GM12891 (cell line): ENCODE results near the gene FRMPD4.

Experiments
- DNase-seq: peaks from one replicate; pipeline ENCODE4 v3.0.0; 2011; ENCODE audit warnings: low spot score; ENCODE audit not compliant: insufficient read length
- FAIRE-seq: peaks from 2 replicates; lab custom pipeline; 2011; peaks lifted over from hg19 to GRCh38; lab: Jason Lieb, UNC
- PAX5 ChIP-seq: IDR thresholded peaks from 2 replicates; pipeline ENCODE4 v1.6.1; 2011; ENCODE audit warnings: low read length, moderate library complexity, mild to moderate bottlenecking; ENCODE audit not compliant: insufficient read depth, severe bottlenecking
- POLR2A ChIP-seq: IDR thresholded peaks from 2 replicates; pipeline ENCODE4 v1.6.1; 2011; ENCODE audit warnings: low read depth, low read length, control low read depth
- POLR2AphosphoS5 ChIP-seq: IDR thresholded peaks from 2 replicates; pipeline ENCODE4 v1.6.1; 2011; ENCODE audit warnings: low read depth, low read length, control low read depth
- POU2F2 ChIP-seq: IDR thresholded peaks from 2 replicates; pipeline ENCODE4 v1.6.1; 2011; ENCODE audit warnings: low read depth, mild to moderate bottlenecking, control low read depth, low read length, moderate library complexity
- SPI1 ChIP-seq: IDR thresholded peaks from 2 replicates; pipeline ENCODE4 v1.6.1; 2011; ENCODE audit warnings: low read depth, low read length, control low read depth
- TAF1 ChIP-seq: IDR thresholded peaks from 2 replicates; pipeline ENCODE4 v1.6.1; 2011; ENCODE audit warnings: low read depth, low read length, control low read depth

FRMPD4 gene

DNA sequence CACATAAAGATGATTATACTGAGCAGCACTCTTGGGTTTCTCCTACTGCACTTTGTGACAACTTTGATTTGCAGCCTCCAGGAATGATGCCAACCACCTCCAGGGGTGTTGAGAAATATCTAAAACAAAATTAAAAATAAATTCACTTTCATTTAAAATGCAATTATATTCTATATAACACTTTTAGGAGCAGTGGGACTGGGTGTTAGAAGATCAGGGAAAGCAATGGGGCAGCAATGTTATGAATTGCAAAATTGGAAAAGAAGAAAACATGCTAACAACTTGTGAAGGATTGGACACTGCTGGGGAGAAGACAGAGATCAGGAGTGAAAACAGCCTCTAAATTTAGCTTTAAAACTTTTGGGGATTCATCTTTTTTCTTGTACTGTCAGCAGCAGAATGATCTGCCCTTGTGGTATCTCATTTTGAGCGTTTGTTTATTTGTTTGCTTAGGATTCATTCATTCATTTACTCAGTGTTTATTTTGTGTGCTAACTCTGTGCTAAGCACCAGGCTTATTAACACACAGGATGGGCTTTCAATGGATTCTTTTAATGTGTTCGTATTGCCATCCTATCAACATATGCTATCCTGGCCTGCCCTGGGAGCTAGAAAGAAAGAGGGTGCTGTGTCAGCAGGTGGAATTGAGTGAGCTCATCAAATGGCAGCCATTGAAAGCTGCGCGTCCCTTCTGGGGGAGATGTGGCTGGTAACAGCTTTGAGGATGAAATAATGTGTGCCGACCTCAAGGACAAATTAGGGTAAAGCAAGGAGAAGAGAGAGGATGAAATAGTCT lies 96.5 kb downstream of the FRMPD4 start:
- FAIRE-seq, result no peak
- TF ChIP-seq POU2F2, result no peak
- no peak for TF ChIP-seq PAX5
- no peak for TF ChIP-seq POLR2A
- no peak for TF ChIP-seq TAF1
- no peak for TF ChIP-seq SPI1
- no peak for TF ChIP-seq POLR2AphosphoS5
- no peak for DNase-seq

DNA sequence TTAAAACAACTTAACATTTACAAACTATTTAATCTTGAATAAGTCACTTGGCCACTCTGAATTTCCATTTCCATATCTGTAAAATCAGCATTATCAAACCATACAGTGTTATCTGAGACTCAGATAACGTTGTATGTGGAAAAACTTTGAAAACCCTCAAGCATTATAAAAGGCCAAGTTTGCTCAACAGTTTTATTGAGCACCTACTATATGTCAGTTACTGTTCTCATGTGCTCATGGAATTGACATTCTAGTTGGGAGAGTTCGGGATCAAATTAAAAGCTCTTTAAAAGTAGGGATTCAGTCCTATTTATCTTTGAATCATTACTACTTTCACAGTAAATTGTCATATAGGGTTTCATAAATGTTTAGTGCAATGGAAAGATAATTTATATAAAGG lies 97.9 kb downstream of the FRMPD4 start:
- TF ChIP-seq SPI1 (no peak), POU2F2 (no peak), POLR2A (no peak), POLR2AphosphoS5 (no peak), PAX5 (no peak), TAF1 (no peak)
- FAIRE-seq (no peak), DNase-seq (no peak)

DNA sequence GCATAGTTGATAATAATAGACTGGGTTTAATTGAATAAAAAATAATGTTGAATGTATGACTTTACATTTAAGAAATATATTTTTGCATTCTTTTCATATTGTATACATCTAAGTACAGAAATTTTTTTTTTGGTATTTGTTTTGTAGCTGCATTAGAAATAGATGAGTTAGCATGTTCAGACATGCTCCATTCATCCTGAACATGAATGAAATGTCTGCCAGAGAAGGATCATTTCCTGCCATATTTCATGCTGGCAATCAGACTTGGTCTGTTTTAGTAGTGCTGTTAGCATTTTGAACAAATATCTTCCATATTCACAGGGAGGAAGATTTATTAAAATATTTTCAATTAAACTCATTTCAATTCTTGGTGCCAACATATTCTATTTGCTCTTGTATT lies 98.9 kb downstream of the FRMPD4 start:
- TF ChIP-seq PAX5 (no peak), SPI1 (no peak), POU2F2 (no peak), POLR2AphosphoS5 (no peak), TAF1 (no peak), POLR2A (no peak)
- FAIRE-seq (no peak), DNase-seq (no peak)

DNA sequence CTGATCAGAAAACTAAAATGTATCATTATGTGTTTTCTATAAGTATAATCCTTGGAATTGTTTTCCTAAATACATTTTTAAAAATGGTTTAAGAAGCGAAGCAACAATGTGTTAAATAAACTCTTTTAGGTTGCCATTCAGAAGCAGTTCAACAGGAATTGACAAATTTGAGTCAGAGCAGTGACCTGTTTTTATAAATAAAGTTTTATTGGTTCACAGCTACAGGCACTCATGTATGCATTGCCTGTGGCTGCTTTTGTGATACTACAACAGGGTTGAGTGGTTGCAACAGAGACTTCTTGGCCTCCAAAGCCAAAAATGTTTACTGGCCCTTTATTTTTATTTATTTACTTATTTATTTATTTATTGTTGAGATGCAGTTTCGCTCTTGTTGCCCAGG lies 99.5 kb downstream of the FRMPD4 start:
- DNase-seq (no peak), FAIRE-seq (no peak)
- no peak for TF ChIP-seq SPI1
- TF ChIP-seq TAF1, result no peak
- TF ChIP-seq POU2F2, result no peak
- no peak for TF ChIP-seq POLR2A
- no peak for TF ChIP-seq POLR2AphosphoS5
- no peak for TF ChIP-seq PAX5

DNA sequence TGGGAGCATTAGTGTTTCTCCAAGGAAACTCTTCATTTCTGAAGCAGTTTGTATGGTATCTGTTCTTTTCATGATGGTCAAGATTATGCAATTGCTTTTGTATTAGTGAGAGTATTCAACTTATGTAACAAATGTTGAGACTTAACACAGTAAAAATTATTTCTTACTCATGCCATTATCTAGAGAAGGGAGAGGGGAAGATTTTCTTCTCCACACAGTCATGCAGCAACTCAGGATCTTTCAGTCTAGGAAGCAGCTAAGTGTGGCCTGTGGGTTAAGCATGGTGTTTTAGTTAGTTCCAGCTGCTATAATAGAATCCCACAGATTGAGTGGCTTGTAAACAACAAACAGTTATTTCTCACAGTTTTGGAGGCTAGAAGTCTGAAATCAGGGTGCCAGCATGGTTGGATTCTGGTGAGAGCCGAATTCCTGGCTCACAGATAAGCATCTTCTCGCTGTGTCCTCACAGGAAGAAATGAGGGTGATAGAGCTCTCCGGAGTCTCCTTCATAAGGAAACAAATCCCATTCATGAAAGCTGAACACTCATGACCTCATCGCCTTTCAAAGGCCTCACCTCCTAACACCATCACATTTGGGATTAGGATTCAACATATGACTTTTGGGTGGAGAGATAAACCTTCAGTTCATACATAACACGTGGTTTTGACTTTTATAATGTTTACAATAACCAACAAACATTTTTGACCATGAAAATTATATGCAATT lies 101.2 kb downstream of the FRMPD4 start:
- TF ChIP-seq PAX5, result no peak
- TF ChIP-seq SPI1, result no peak
- no peak for TF ChIP-seq POLR2AphosphoS5
- no peak for TF ChIP-seq POU2F2
- no peak for TF ChIP-seq POLR2A
- no peak for TF ChIP-seq TAF1
- peak; percentile 9 for FAIRE-seq
- DNase-seq, result no peak

DNA sequence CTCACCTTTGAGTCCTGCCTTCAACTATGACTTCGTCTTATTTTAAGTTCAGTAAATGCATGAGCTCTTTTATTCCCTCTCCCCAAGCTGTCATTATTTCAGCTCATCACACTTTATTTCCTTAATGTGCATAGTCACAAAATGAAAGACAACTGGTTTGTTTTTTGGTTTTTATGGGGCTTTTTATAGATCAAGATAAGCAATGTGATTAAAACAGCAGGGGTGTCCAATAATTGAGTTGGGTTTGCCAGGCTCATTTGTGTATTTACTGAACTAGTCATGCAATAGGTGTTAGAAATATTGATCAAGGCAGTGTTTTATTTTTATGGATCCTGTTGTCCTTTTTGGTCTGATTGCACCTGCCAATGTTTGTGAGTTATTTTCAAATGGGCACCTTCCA lies 102.2 kb downstream of the FRMPD4 start:
- no peak for FAIRE-seq
- no peak for DNase-seq
- TF ChIP-seq POLR2AphosphoS5, result no peak
- no peak for TF ChIP-seq TAF1
- TF ChIP-seq PAX5, result no peak
- no peak for TF ChIP-seq POU2F2

DNA sequence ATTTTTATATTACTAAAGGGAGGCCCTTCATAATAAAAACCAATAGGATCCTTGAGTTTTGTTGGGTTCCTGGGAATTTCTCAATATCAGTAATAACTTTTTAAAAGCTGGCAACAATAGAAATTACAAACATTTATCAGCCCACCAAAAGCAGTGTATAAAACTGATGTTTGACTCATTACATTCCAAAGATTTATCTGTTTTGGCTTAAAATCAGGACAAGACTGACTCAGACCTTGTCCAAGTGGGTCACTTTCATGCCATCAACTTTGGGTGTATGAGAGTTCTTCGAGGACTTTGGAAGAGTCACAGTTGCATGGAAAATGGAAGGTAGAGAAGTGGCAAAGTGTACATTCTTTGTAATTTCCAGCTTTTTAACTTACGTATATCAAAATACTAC lies 102.8 kb downstream of the FRMPD4 start:
- TF ChIP-seq POLR2AphosphoS5 (no peak), PAX5 (no peak), TAF1 (no peak), POU2F2 (no peak), POLR2A (no peak), SPI1 (no peak)
- FAIRE-seq, result no peak
- DNase-seq, result no peak

DNA sequence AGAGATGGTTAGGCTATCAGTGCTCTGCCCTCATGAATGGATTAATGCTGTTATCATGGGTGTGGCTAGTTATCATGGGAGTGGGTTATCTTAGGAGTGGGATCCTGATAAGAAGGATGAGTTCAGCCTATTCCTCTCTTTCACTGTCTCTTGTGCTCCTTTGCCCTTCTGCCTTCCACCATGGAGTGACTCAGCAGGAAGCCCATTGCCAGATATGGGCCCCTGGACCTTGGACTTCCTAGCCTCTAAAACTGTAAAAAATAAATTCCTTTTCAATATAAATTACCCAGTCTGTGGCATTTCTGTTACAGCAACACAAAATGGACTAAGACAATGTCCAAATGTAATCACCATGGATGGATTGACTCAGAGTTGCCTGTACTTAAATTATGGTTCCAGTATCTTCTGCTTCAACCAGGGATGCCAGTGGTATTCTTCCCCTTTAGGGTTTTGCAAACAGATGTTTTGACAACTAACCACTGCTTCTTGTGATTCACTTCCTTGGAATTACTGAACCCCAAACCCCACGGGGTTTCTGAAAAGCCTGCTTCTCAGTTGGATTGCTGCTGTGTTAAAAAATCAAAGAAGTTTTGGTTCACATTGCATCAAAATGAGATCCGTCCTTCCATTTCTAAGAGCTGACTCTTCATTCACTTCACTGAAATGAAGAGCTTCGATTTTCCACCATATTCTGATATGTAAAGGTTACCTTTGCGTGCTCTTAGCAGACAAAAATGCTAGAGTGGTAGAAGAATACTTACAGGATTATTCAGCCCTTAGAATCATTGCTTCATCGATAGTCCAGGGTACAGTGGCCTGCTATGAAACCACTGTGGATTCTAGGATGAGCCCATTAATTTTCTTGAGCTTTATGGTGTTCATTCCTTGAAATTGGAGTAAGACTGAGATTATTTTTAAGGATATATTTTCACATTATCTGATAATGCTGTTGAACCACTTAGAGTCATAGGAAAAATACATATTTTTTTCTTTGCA lies 107.7 kb downstream of the FRMPD4 start:
- no peak for TF ChIP-seq TAF1
- no peak for TF ChIP-seq PAX5
- no peak for TF ChIP-seq SPI1
- no peak for TF ChIP-seq POU2F2
- no peak for TF ChIP-seq POLR2AphosphoS5
- no peak for FAIRE-seq
- DNase-seq, result no peak
